ENCODE results near the gene SNX32. TPM values are rescaled to one million over a fixed set of nuclear protein-coding genes. Genes with fewer than 3 reads are reported as not detected.
A peak's percentile ranks its signal among the peaks of the same experiment; 100 is the strongest.

The SNX32 gene
- total and polyA plus RNA-seq, 9 of the 15 experiments (the other 6 are each of a cell fraction or from before 2014, with no cell fraction given): 0.03 TPM; not detected in 7

DNA sequence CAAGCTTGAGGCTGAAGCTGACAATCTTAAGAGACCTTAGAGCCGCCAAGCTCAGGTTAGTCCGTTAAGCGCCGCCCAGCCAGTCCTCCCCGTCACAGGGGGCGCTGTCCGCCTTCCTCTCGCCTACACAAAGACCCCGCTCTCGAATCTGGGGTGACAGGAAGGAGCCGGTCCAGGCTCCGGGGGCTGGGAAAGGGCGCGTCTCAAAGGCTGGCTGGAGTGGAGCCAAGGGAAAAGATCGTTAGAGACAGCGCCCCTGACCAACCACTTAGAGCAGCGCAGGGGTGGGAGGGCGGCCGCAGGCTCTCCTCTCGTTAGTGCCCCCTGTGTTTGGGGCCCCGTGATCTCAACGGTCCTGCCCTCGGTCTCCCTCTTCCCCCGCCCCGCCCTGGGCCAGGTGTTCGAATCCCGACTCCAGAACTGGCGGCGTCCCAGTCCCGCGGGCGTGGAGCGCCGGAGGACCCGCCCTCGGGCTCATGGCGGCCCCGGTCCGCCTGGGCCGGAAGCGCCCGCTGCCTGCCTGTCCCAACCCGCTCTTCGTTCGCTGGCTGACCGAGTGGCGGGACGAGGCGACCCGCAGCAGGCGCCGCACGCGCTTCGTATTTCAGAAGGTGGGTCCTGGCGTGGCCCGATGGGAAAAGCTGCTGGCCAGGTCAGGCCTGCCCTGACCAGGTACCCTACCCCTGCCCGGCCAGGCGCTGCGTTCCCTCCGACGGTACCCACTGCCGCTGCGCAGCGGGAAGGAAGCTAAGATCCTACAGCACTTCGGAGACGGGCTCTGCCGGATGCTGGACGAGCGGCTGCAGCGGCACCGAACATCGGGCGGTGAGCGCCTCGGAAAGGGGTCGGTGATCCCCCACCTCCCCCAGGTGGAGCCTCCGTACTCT is 26.8 kb downstream of the SNX32 start, which contains the start of gene MUS81 (continued):
- TF ChIP-seq FOXO4 (CRISPR knock-in tag; IDR thresholded peaks at IDR 0.05) (no peak), POLR2G (IDR thresholded peaks at IDR 0.05; ENCODE audit: low read depth, low read length) (peak; percentile 95), RBM17 (IDR thresholded peaks at IDR 0.05; ENCODE audit: borderline replicate concordance, low read depth, low read length) (no peak), NR2C1 (IDR thresholded peaks at IDR 0.05) (peak; percentile 68), NR2C1 (tag; IDR thresholded peaks at IDR 0.05) (peak; percentile 60), ZBTB34 (CRISPR knock-in tag; IDR thresholded peaks at IDR 0.05) (no peak), SETDB1 (IDR thresholded peaks at IDR 0.05; ENCODE audit: low read length) (no peak), TOE1 (IDR thresholded peaks at IDR 0.05; ENCODE audit: borderline replicate concordance) (peak; percentile 64), TOE1 (CRISPR knock-in tag; IDR thresholded peaks at IDR 0.05; ENCODE audit: borderline replicate concordance, low read depth) (no peak), PCBP1 (IDR thresholded peaks at IDR 0.05; ENCODE audit: low read depth, low read length, poor library complexity, severe bottlenecking) (peak; percentile 91), E2F1 (CRISPR knock-in tag; IDR thresholded peaks at IDR 0.05) (peak; percentile 75), MAZ (CRISPR knock-in tag; conservative IDR thresholded peaks at IDR 0.05 in 1 of 2, IDR thresholded peaks at IDR 0.05 in 1 of 2) (peak; percentile 88 to 95), SREBF1 (IDR thresholded peaks at IDR 0.05; ENCODE audit: borderline replicate concordance, low read depth, low read length) (peak; percentile 80; the same call in 1 of the 2 replicates), EGR1 (conservative IDR thresholded peaks at IDR 0.05) (peak; percentile 71), ZNF41 (CRISPR knock-in tag; conservative IDR thresholded peaks at IDR 0.05) (no peak)
- TF ChIP-seq, protein P1, sequence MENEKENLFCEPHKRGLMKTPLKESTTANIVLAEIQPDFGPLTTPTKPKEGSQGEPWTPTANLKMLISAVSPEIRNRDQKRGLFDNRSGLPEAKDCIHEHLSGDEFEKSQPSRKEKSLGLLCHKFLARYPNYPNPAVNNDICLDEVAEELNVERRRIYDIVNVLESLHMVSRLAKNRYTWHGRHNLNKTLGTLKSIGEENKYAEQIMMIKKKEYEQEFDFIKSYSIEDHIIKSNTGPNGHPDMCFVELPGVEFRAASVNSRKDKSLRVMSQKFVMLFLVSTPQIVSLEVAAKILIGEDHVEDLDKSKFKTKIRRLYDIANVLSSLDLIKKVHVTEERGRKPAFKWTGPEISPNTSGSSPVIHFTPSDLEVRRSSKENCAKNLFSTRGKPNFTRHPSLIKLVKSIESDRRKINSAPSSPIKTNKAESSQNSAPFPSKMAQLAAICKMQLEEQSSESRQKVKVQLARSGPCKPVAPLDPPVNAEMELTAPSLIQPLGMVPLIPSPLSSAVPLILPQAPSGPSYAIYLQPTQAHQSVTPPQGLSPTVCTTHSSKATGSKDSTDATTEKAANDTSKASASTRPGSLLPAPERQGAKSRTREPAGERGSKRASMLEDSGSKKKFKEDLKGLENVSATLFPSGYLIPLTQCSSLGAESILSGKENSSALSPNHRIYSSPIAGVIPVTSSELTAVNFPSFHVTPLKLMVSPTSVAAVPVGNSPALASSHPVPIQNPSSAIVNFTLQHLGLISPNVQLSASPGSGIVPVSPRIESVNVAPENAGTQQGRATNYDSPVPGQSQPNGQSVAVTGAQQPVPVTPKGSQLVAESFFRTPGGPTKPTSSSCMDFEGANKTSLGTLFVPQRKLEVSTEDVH (IDR thresholded peaks at IDR 0.05; ENCODE audit: low read depth, partially characterized antibody): peak; percentile 77
- TF ChIP-seq, protein P2, sequence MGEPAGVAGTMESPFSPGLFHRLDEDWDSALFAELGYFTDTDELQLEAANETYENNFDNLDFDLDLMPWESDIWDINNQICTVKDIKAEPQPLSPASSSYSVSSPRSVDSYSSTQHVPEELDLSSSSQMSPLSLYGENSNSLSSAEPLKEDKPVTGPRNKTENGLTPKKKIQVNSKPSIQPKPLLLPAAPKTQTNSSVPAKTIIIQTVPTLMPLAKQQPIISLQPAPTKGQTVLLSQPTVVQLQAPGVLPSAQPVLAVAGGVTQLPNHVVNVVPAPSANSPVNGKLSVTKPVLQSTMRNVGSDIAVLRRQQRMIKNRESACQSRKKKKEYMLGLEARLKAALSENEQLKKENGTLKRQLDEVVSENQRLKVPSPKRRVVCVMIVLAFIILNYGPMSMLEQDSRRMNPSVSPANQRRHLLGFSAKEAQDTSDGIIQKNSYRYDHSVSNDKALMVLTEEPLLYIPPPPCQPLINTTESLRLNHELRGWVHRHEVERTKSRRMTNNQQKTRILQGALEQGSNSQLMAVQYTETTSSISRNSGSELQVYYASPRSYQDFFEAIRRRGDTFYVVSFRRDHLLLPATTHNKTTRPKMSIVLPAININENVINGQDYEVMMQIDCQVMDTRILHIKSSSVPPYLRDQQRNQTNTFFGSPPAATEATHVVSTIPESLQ (CRISPR knock-in tag; IDR thresholded peaks at IDR 0.05): 0 out of 2 replicates have a peak, but pooled peaks have one; percentile 21
